Measurements from ENCODE around the gene OGDHL.

DNA sequence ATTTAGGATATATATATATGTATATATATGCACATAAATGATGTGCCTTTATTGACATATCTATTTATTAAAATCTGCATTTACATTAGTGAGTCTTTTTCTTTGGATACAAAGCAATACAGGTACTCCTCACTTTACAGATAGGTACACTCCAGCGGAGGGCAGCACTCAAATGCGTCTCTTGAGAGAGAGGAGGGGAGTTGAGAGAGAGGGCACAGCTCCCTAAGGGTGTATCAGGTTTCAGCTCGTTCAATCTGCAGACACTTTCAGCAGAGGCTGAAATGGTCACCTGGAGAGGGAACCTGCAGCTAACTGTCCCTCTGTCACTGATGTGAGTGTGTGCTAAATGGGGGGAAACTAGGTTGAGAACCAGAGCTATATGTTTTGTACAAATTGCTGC lies 61.1 kb downstream of the OGDHL start:
- TF ChIP-seq POLR2A (IDR thresholded peaks at IDR 0.05) (no peak), EP300 (IDR thresholded peaks at IDR 0.05) (no peak), POLR2AphosphoS5 (IDR thresholded peaks at IDR 0.05) (no peak)
- TF ChIP-seq, protein P1, sequence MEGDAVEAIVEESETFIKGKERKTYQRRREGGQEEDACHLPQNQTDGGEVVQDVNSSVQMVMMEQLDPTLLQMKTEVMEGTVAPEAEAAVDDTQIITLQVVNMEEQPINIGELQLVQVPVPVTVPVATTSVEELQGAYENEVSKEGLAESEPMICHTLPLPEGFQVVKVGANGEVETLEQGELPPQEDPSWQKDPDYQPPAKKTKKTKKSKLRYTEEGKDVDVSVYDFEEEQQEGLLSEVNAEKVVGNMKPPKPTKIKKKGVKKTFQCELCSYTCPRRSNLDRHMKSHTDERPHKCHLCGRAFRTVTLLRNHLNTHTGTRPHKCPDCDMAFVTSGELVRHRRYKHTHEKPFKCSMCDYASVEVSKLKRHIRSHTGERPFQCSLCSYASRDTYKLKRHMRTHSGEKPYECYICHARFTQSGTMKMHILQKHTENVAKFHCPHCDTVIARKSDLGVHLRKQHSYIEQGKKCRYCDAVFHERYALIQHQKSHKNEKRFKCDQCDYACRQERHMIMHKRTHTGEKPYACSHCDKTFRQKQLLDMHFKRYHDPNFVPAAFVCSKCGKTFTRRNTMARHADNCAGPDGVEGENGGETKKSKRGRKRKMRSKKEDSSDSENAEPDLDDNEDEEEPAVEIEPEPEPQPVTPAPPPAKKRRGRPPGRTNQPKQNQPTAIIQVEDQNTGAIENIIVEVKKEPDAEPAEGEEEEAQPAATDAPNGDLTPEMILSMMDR (IDR thresholded peaks at IDR 0.05), result no peak

Data from sigmoid colon (tissue), 4 donors.